GM15510 (cell line): ENCODE results near the gene MC5R.

Experiments used
- POLR2A ChIP-seq: IDR thresholded peaks from 3 replicates; pipeline ENCODE4 v1.6.1; 2011; ENCODE audit warnings: borderline replicate concordance; ENCODE audit not compliant: insufficient read length; ENCODE audit errors: extremely low read depth

The MC5R gene

GRCh38 chr18:13823707-13824395, at the start of gene MC5R:
Gene MC5R (plus strand): TSS chr18:13824149. CDS start chr18:13825766, 1,617 bp downstream.
- no peak for TF ChIP-seq POLR2A

GRCh38 chr18:13775058-13775457, 48.9 kb upstream of the MC5R start:
- TF ChIP-seq POLR2A = no peak

- TF ChIP-seq POLR2A = no peak
These were observed 32.8 kb upstream of the MC5R start for GRCh38 chr18:13791181-13791580.

- TF ChIP-seq POLR2A = no peak
These were observed 30.1 kb upstream of the MC5R start for GRCh38 chr18:13793819-13794218.

GRCh38 chr18:13796515-13796914, 27.4 kb upstream of the MC5R start:
- TF ChIP-seq POLR2A = no peak

GRCh38 chr18:13797157-13797611, 26.8 kb upstream of the MC5R start:
- TF ChIP-seq POLR2A = no peak

- TF ChIP-seq POLR2A = no peak
These were observed 24.6 kb upstream of the MC5R start for GRCh38 chr18:13799396-13799795.

GRCh38 chr18:13800505-13801259, 23.3 kb upstream of the MC5R start:
- TF ChIP-seq POLR2A = no peak

- TF ChIP-seq POLR2A = no peak
These were observed 22.7 kb upstream of the MC5R start for GRCh38 chr18:13801260-13801601.

GRCh38 chr18:13804305-13804704, 19.6 kb upstream of the MC5R start:
- TF ChIP-seq POLR2A = no peak

- no peak for TF ChIP-seq POLR2A
These were observed 15.5 kb upstream of the MC5R start for GRCh38 chr18:13808294-13809042.

GRCh38 chr18:13809043-13809430, 14.9 kb upstream of the MC5R start:
- TF ChIP-seq POLR2A = no peak

- no peak for TF ChIP-seq POLR2A
These were observed 14.3 kb upstream of the MC5R start for GRCh38 chr18:13809531-13810255.

GRCh38 chr18:13810950-13811485, 12.9 kb upstream of the MC5R start:
- TF ChIP-seq POLR2A = no peak
